ENCODE measurements around the gene TMC7. TPM values are rescaled to one million over a fixed set of nuclear protein-coding genes. Genes with fewer than 3 reads are reported as not detected.

The TMC7 gene
- polyA plus RNA-seq, 1 of the 3 experiments (the other 2 are of a cell fraction): 0.66 TPM

GRCh38 chr16:19085679-19086200 is 102.0 kb downstream of the TMC7 start:
- H3K27me3 ChIP-seq (ENCODE audit: insufficient read depth): no peaks in the 10 kb centered on the region
- TF ChIP-seq TEAD4 (IDR thresholded peaks at IDR 0.05; ENCODE audit: borderline replicate concordance, insufficient read depth) (no peak), EZH2phosphoT487 (IDR thresholded peaks at IDR 0.05; ENCODE audit: borderline replicate concordance, low read depth) (no peak), RAD21 (IDR thresholded peaks at IDR 0.05; ENCODE audit: low read length) (no peak)
- no peaks in the 10 kb centered on the region for H3K79me2 ChIP-seq (ENCODE audit: insufficient read depth)
- no peak overlapping the region for H3K9ac ChIP-seq
- no peak overlapping the region; a peak in 1 of 4 replicates for H3K4me3 ChIP-seq (ENCODE audit: low read depth in 2 of 2, low read length in 1 of 2)
- H3K9me2 ChIP-seq: no peaks in the 10 kb centered on the region
- peak; percentile 22 for DNase-seq
- 65% methylated on average over 8 of the region's 8 CpGs for WGBS (ENCODE audit: low lambda C conversion rate)
- no peaks in the 10 kb centered on the region for H3F3A ChIP-seq (replicated peaks; ENCODE audit: insufficient read depth)
- H3K27ac ChIP-seq (ENCODE audit: low read depth in 2 of 2, low read length in 1 of 2): no peak overlapping the region
- H3K36me3 ChIP-seq (replicated peaks in 1 of 2; ENCODE audit: control insufficient read depth in 1 of 2, insufficient read depth in 2 of 2, low read length in 1 of 2): peaks cover 0 to 3% of the 10 kb centered on the region in 2 experiments
- POLR2A ChIA-PET: interaction anchor here (1.5 kb wide), 1 partner anchor 287 kb away, joined by 3 read pairs; no protein-coding TSS in a partner anchor
- H4K20me1 ChIP-seq (ENCODE audit: insufficient read depth): no peaks in the 10 kb centered on the region
- H2AFZ ChIP-seq (ENCODE audit: low read depth): peak overlapping the region; percentile 93; the same call in 1 of the 2 replicates
- H3K9me3 ChIP-seq: no peaks in the 10 kb centered on the region
- H3K4me2 ChIP-seq: peak overlapping the region; percentile 90
- CTCF ChIA-PET: interaction anchor here (0.6 to 6.0 kb wide), 71 partner anchors 9 to 649 kb away, joined by 3 to 82 read pairs (median 5); partner anchors contain the start of genes COQ7, ITPRIPL2, RPS15A and SYT17
- H3K4me1 ChIP-seq (ENCODE audit: control insufficient read depth in 1 of 2, insufficient read depth in 2 of 2, low read depth in 1 of 2, low read length in 1 of 2): peaks cover 6 to 8% of the 10 kb centered on the region in 2 experiments; a peak in 2 of 4 replicates

- peak; percentile 92 for DNase-seq
- peak overlapping the region; percentile 41 to 57 for H3K4me3 ChIP-seq (ENCODE audit: low read depth in 2 of 2, low read length in 1 of 2)
- H4K20me1 ChIP-seq (ENCODE audit: insufficient read depth): no peaks in the 10 kb centered on the region
- peak overlapping the region; percentile 90 for H3K4me2 ChIP-seq
- peak overlapping the region; percentile 51; the same call in 1 of the 2 replicates for H3K9ac ChIP-seq
- H3K9me3 ChIP-seq: no peaks in the 10 kb centered on the region
- ChIA-PET POLR2A (interaction anchor here (1.5 kb wide), 1 partner anchor 286 kb away, joined by 3 read pairs; no protein-coding TSS in a partner anchor), CTCF (interaction anchor here (0.5 to 6.0 kb wide), 79 partner anchors 9 to 649 kb away, joined by 3 to 82 read pairs (median 5); partner anchors contain the start of genes COQ7, ITPRIPL2, RPS15A and SYT17)
- H3K27ac ChIP-seq (ENCODE audit: low read depth in 2 of 2, low read length in 1 of 2): no peak overlapping the region
- H3F3A ChIP-seq (replicated peaks; ENCODE audit: insufficient read depth): no peaks in the 10 kb centered on the region
- H3K36me3 ChIP-seq (replicated peaks in 1 of 2; ENCODE audit: control insufficient read depth in 1 of 2, insufficient read depth in 2 of 2, low read length in 1 of 2): no peaks in the 10 kb centered on the region
- peaks cover 6 to 8% of the 10 kb centered on the region in 2 experiments; a peak in 2 of 4 replicates for H3K4me1 ChIP-seq (ENCODE audit: control insufficient read depth in 1 of 2, insufficient read depth in 2 of 2, low read depth in 1 of 2, low read length in 1 of 2)
- H2AFZ ChIP-seq (ENCODE audit: low read depth): peak overlapping the region; percentile 93
- 20% methylated on average over 21 of the region's 52 CpGs for WGBS (ENCODE audit: low lambda C conversion rate)
- H3K9me2 ChIP-seq: no peaks in the 10 kb centered on the region
- H3K79me2 ChIP-seq (ENCODE audit: insufficient read depth): no peaks in the 10 kb centered on the region
- H3K27me3 ChIP-seq (ENCODE audit: insufficient read depth): no peaks in the 10 kb centered on the region
- TF ChIP-seq NRF1 (IDR thresholded peaks at IDR 0.05; ENCODE audit: low read depth, low read length) (peak; percentile 36), SMC3 (IDR thresholded peaks at IDR 0.05; ENCODE audit: low read depth, low read length) (peak; percentile 98), EP300 (IDR thresholded peaks at IDR 0.05; ENCODE audit: borderline replicate concordance in 1 of 2, low read depth in 1 of 2, low read length in 1 of 2) (no peak), REST (IDR thresholded peaks at IDR 0.05; ENCODE audit: low read depth, low read length) (0 out of 2 replicates have a peak, but pooled peaks have one; percentile 6), ELF1 (IDR thresholded peaks at IDR 0.05) (no peak), CTCF (IDR thresholded peaks at IDR 0.05) (peak; percentile 95), RAD21 (IDR thresholded peaks at IDR 0.05; ENCODE audit: low read length) (peak; percentile 97), TCF12 (IDR thresholded peaks at IDR 0.05) (no peak), SIN3A (IDR thresholded peaks at IDR 0.05; ENCODE audit: borderline replicate concordance, low read depth, low read length) (peak; percentile 22; the same call in 1 of the 2 replicates), GATA2 (CRISPR knock-in tag; IDR thresholded peaks at IDR 0.05) (no peak), RCOR1 (IDR thresholded peaks at IDR 0.05; ENCODE audit: low read length) (peak; percentile 46; the same call in 1 of the 2 replicates), MAX (IDR thresholded peaks at IDR 0.05; ENCODE audit: low read depth) (peak; percentile 81), NFIC (IDR thresholded peaks at IDR 0.05; ENCODE audit: borderline replicate concordance) (no peak), IRF3 (IDR thresholded peaks at IDR 0.05; ENCODE audit: low read depth, low read length) (no peak), EZH2phosphoT487 (IDR thresholded peaks at IDR 0.05; ENCODE audit: borderline replicate concordance, low read depth) (no peak)
These were observed 102.8 kb downstream of the TMC7 start for GRCh38 chr16:19086322-19087199.

Data from SK-N-SH (cell line).